GM12874 (cell line): ENCODE data around the gene CSNK2A1.

Source experiments
- CTCF ChIP-seq: IDR thresholded peaks from 2 replicates; pipeline ENCODE4 v1.5.1; 2011; ENCODE audit warnings: low read depth, mild to moderate bottlenecking, control low read depth, low read length, moderate library complexity; ENCODE audit not compliant: insufficient read depth

Gene CSNK2A1

DNA sequence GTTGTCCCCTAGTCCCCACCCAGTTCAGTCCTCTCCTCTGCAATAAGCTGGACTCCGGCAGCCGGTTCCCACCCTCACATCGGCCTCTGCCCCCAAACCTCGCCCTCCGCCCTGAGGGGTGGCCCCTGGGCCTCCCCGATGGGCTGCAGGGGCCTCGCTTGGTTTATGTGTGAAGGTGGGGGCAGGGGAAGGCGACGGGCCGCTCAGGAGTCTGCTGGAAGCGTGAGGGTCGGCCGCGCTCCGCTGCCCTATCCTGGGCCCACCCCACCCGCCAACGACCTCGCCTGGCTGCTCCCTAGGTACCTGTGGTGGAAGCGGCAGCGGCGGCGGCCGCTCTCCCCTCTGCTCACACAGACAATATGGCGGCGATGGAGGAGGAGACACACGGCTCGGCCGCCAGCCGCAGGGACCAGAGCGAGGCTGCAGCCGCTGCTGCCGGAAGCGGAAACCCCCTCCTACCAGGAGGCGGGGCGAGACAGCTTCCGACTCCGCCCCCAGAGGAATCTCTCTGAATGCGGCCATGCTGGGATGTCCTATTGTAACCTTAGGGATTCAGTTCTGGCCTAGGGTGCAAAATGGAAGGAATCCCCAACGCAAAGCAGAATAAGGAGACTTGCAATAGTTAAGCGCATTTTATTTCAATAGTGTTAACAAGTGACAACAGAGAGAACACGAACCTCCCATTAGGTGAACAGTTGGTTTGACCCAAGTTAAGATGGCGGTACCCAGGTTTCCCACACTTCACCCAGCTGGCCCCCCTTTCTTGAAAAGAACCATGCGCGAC, at the start of gene CSNK2A1:
TSS of gene CSNK2A1 (minus strand) at position 422 of the 784 bp plus-strand sequence. CDS start 35,239 bp downstream, outside the sequence.
- TF ChIP-seq CTCF: no peak

GRCh38 chr20:592506-592905, 48.9 kb upstream of the CSNK2A1 start:
- no peak for TF ChIP-seq CTCF

DNA sequence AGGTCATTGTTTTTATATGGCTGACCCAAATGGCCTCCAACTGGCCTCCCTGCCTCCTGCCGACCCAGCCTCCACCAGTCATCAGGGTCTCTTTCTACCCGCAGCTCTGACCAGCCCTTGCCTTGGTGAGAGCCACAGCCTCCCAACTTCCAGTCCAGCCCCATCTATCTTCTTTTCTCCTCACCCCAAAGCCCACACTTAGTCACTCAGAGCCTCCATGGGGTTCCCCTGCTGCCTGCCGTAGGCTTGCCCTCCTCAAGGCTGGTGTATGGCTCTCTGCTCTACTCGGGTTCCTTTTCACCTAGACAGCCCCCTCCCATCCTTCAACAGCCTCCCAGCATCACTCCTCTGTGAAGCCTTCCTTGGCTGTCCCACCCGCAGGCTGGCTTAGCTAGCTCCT, 48.4 kb upstream of the CSNK2A1 start:
- no peak for TF ChIP-seq CTCF

- TF ChIP-seq CTCF: no peak
These were observed 45.5 kb upstream of the CSNK2A1 start for GRCh38 chr20:588932-589672.

DNA sequence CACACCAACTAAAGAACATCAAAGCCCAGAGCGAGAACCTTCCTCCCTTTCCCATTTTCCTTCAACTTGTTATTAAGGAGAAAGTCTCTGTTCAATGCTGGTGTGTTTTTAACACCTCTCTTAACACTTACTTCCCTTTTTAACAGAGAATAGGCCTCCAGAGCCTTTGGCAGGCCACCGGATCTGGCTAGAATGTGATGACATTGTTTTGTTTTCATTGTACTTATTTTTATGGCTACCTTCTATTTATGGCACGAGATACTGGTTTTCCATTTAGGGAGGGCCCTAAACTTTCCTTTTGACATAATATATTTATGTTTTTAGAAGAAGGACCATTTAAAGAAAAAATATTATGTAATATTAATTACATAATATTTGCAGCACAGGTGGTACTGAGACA, 44.9 kb upstream of the CSNK2A1 start:
- no peak for TF ChIP-seq CTCF

DNA sequence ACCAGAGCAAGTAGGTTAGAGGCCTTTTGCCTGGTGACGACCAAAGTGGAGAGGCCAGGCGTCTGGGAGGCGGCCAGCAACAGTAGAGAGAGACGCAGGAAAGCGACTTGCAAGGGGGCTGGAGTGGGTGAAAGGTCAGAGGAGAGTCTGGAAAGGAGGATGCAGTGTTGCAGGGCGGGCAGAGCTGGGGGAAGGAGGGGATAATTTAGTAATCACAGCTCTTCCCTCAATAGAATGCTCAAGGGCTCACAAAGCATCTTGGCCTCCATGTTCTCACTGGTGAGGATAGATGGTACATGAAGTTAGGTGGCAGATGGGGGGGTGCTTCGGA, 41.3 kb upstream of the CSNK2A1 start:
- TF ChIP-seq CTCF: no peak

GRCh38 chr20:584161-584970, 40.8 kb upstream of the CSNK2A1 start:
- TF ChIP-seq CTCF: no peak
